ENCODE measurements around the gene YLPM1.

YLPM1 gene

DNA sequence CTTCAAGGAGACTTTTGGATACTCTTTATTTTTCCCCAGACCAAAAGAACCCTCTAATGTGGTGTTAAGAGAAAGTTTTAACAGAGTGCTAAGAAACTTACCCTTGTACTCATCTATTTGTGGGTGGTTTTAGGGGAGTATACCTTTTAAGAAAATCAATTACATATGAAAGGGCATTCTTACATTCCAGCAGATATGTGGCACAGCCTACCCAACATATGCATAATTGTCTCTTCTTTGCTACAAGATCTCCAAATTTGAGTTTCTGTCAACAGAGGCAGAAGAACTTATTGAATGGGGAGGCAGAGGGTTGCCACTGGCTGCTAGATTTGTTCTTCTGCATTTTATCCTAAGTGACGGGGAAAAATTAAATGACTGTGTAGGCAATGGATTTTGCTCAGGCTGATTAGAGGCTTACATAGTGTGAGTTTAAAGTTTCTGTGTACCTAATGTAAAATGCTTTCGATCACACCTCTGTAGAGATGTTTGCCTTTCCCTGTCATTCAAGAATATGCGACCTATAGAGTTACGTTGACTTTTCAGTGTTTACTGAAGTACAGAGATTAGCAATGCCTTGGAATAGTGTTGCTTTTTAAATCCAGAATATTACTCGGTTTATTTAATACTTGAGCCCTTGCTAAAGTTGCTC, 58.3 kb downstream of the YLPM1 start:
- no peak overlapping the region for H3K27ac ChIP-seq (ENCODE audit: low read depth, low read length)
- H3K27me3 ChIP-seq (ENCODE audit: control insufficient read depth, insufficient read depth, low read length) = no peaks in the 10 kb centered on the region
- H3K9me3 ChIP-seq (ENCODE audit: control insufficient read depth, insufficient read depth, low read length) = no peaks in the 10 kb centered on the region
- H3K4me3 ChIP-seq (ENCODE audit: low read depth, low read length) = no peak overlapping the region
- peaks cover 82% of the 10 kb centered on the region for H3K36me3 ChIP-seq (ENCODE audit: control insufficient read depth, insufficient read depth, low read length)
- no peak overlapping the region for H3K9ac ChIP-seq (ENCODE audit: low read depth, low read length)
- H3K4me1 ChIP-seq (ENCODE audit: control insufficient read depth, insufficient read depth, low read length) = peaks cover 3% of the 10 kb centered on the region

- Histone ChIP-seq H3K36me3 (ENCODE audit: control insufficient read depth, insufficient read depth, low read length) (peaks cover 75% of the 10 kb centered on the region), H3K9ac (ENCODE audit: low read depth, low read length) (no peak overlapping the region)
These were observed 61.9 kb downstream of the YLPM1 start for GRCh38 chr14:74824997-74825396.

GRCh38 chr14:74826574-74826973, 63.5 kb downstream of the YLPM1 start:
- H3K4me3 ChIP-seq (ENCODE audit: low read depth, low read length) = no peak overlapping the region
- no peaks in the 10 kb centered on the region for H3K27me3 ChIP-seq (ENCODE audit: control insufficient read depth, insufficient read depth, low read length)
- no peak overlapping the region for H3K9ac ChIP-seq (ENCODE audit: low read depth, low read length)
- peaks cover 7% of the 10 kb centered on the region for H3K4me1 ChIP-seq (ENCODE audit: control insufficient read depth, insufficient read depth, low read length)
- H3K36me3 ChIP-seq (ENCODE audit: control insufficient read depth, insufficient read depth, low read length) = peaks cover 75% of the 10 kb centered on the region
- H3K9me3 ChIP-seq (ENCODE audit: control insufficient read depth, insufficient read depth, low read length) = no peaks in the 10 kb centered on the region
- H3K27ac ChIP-seq (ENCODE audit: low read depth, low read length) = no peak overlapping the region

More at GRCh38 chr14:74824997-74825396, 61.9 kb downstream of the YLPM1 start:
- H3K27ac ChIP-seq (ENCODE audit: low read depth, low read length) = no peak overlapping the region
- H3K9me3 ChIP-seq (ENCODE audit: control insufficient read depth, insufficient read depth, low read length) = no peaks in the 10 kb centered on the region
- no peaks in the 10 kb centered on the region for H3K27me3 ChIP-seq (ENCODE audit: control insufficient read depth, insufficient read depth, low read length)
- H3K4me3 ChIP-seq (ENCODE audit: low read depth, low read length) = no peak overlapping the region
- peaks cover 7% of the 10 kb centered on the region for H3K4me1 ChIP-seq (ENCODE audit: control insufficient read depth, insufficient read depth, low read length)

GRCh38 chr14:74829251-74829650, 66.1 kb downstream of the YLPM1 start:
- Histone ChIP-seq H3K4me3 (ENCODE audit: low read depth, low read length) (no peak overlapping the region), H3K9me3 (ENCODE audit: control insufficient read depth, insufficient read depth, low read length) (no peaks in the 10 kb centered on the region), H3K27ac (ENCODE audit: low read depth, low read length) (no peak overlapping the region), H3K27me3 (ENCODE audit: control insufficient read depth, insufficient read depth, low read length) (no peaks in the 10 kb centered on the region), H3K9ac (ENCODE audit: low read depth, low read length) (no peak overlapping the region), H3K4me1 (ENCODE audit: control insufficient read depth, insufficient read depth, low read length) (peaks cover 7% of the 10 kb centered on the region), H3K36me3 (ENCODE audit: control insufficient read depth, insufficient read depth, low read length) (peaks cover 61% of the 10 kb centered on the region)

- no peaks in the 10 kb centered on the region for H3K4me1 ChIP-seq (ENCODE audit: control insufficient read depth, insufficient read depth, low read length)
- peaks cover 68% of the 10 kb centered on the region for H3K36me3 ChIP-seq (ENCODE audit: control insufficient read depth, insufficient read depth, low read length)
These were observed 69.7 kb downstream of the YLPM1 start for GRCh38 chr14:74832849-74833248.

DNA sequence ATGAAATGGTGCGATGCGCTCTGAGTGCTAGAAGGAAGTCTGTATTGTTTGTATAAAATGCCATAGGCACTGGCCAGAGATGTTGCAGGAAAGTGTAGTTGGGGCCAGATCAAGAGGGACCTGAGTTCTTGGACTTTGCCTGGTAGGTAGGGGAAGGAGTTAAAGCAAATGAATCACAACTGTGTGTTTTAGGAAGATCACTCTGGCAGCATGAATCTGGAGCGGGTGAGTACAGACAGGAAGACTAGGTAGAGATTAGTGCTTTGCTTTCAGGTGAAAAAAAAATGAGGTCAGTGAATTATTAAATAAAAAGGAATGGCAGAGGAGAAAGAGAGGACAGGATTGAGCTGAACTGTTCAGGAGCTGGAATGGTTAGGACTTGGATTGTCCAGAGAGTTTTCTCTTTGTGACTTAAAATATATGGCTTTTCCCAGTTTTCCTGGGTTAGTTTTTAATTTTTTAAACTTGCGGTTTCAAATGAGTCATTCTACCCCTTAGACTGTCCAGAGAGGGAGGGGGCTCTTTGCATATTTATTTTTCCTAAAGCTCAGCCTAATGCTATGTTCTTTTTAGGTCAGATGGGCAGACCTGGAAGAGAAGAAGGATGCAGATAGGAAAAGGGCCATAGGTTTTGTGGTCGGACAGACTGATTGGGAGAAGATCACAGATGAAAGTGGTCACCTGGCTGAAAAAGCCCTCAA, 71.7 kb downstream of the YLPM1 start:
- peaks cover 48% of the 10 kb centered on the region for H3K36me3 ChIP-seq (ENCODE audit: control insufficient read depth, insufficient read depth, low read length)
- H3K9me3 ChIP-seq (ENCODE audit: control insufficient read depth, insufficient read depth, low read length) = no peaks in the 10 kb centered on the region
- H3K27me3 ChIP-seq (ENCODE audit: control insufficient read depth, insufficient read depth, low read length) = no peaks in the 10 kb centered on the region
- no peak overlapping the region for H3K9ac ChIP-seq (ENCODE audit: low read depth, low read length)
- H3K27ac ChIP-seq (ENCODE audit: low read depth, low read length) = no peak overlapping the region
- no peak overlapping the region for H3K4me3 ChIP-seq (ENCODE audit: low read depth, low read length)
- no peaks in the 10 kb centered on the region for H3K4me1 ChIP-seq (ENCODE audit: control insufficient read depth, insufficient read depth, low read length)

More at GRCh38 chr14:74832849-74833248, 69.7 kb downstream of the YLPM1 start:
- Histone ChIP-seq H3K9ac (ENCODE audit: low read depth, low read length) (no peak overlapping the region), H3K27ac (ENCODE audit: low read depth, low read length) (no peak overlapping the region), H3K4me3 (ENCODE audit: low read depth, low read length) (no peak overlapping the region), H3K9me3 (ENCODE audit: control insufficient read depth, insufficient read depth, low read length) (no peaks in the 10 kb centered on the region), H3K27me3 (ENCODE audit: control insufficient read depth, insufficient read depth, low read length) (no peaks in the 10 kb centered on the region)

- Histone ChIP-seq H3K27me3 (ENCODE audit: control insufficient read depth, insufficient read depth, low read length) (no peaks in the 10 kb centered on the region), H3K4me1 (ENCODE audit: control insufficient read depth, insufficient read depth, low read length) (no peaks in the 10 kb centered on the region), H3K9me3 (ENCODE audit: control insufficient read depth, insufficient read depth, low read length) (no peaks in the 10 kb centered on the region), H3K36me3 (ENCODE audit: control insufficient read depth, insufficient read depth, low read length) (peaks cover 44% of the 10 kb centered on the region), H3K9ac (ENCODE audit: low read depth, low read length) (no peak overlapping the region), H3K27ac (ENCODE audit: low read depth, low read length) (no peak overlapping the region), H3K4me3 (ENCODE audit: low read depth, low read length) (no peak overlapping the region)
These were observed 72.6 kb downstream of the YLPM1 start for GRCh38 chr14:74835645-74836250.

- H3K4me3 ChIP-seq (ENCODE audit: low read depth, low read length) = no peak overlapping the region
- no peak overlapping the region for H3K27ac ChIP-seq (ENCODE audit: low read depth, low read length)
- no peak overlapping the region for H3K9ac ChIP-seq (ENCODE audit: low read depth, low read length)
- no peaks in the 10 kb centered on the region for H3K9me3 ChIP-seq (ENCODE audit: control insufficient read depth, insufficient read depth, low read length)
- peaks cover 39% of the 10 kb centered on the region for H3K36me3 ChIP-seq (ENCODE audit: control insufficient read depth, insufficient read depth, low read length)
- H3K27me3 ChIP-seq (ENCODE audit: control insufficient read depth, insufficient read depth, low read length) = no peaks in the 10 kb centered on the region
- no peaks in the 10 kb centered on the region for H3K4me1 ChIP-seq (ENCODE audit: control insufficient read depth, insufficient read depth, low read length)
These were observed 73.3 kb downstream of the YLPM1 start for GRCh38 chr14:74836251-74836960.

DNA sequence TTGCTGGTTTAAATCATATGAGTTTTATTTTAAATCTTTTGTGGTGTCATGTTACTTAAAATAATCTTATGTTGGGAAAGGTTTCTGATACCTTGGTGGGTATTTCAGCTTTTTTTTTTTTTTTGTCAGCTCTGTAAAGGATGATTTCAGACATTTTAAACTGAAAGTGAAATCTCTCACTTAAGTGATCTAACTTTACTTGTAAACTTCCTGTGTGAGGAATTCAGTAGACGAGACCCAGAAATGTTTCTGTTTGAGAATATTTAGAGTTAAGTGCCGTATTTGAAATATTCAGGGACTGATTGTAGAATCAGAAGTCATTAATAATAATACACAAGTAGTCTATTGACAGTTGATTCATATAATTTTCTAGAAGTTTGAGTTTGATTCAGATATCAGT, 75.0 kb downstream of the YLPM1 start:
- Histone ChIP-seq H3K36me3 (ENCODE audit: control insufficient read depth, insufficient read depth, low read length) (peaks cover 31% of the 10 kb centered on the region), H3K4me1 (ENCODE audit: control insufficient read depth, insufficient read depth, low read length) (no peaks in the 10 kb centered on the region), H3K9me3 (ENCODE audit: control insufficient read depth, insufficient read depth, low read length) (no peaks in the 10 kb centered on the region), H3K27me3 (ENCODE audit: control insufficient read depth, insufficient read depth, low read length) (no peaks in the 10 kb centered on the region), H3K4me3 (ENCODE audit: low read depth, low read length) (no peak overlapping the region), H3K27ac (ENCODE audit: low read depth, low read length) (no peak overlapping the region), H3K9ac (ENCODE audit: low read depth, low read length) (no peak overlapping the region)

DNA sequence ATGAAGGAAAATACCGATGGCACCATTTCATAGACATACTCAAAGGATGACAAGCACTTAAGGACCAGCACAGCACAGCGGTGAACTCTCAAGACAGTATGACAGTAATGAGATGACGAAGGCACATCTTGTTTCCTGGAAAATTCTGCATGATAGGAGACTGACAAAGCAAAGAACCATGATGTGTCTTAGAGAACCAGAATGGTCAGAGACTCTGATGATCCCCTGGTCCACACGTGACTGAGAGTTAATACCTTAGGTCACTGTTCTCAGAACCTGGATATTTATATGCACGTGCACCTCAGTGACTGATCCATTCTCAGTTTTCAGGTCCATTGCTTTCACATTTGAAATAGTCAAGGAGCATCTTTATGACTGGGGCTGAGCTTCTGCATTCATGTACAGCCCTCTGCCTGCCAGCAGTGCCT, 77.5 kb downstream of the YLPM1 start:
- H3K4me1 ChIP-seq (ENCODE audit: control insufficient read depth, insufficient read depth, low read length) = no peaks in the 10 kb centered on the region
- no peaks in the 10 kb centered on the region for H3K9me3 ChIP-seq (ENCODE audit: control insufficient read depth, insufficient read depth, low read length)
- no peaks in the 10 kb centered on the region for H3K27me3 ChIP-seq (ENCODE audit: control insufficient read depth, insufficient read depth, low read length)
- no peak overlapping the region for H3K4me3 ChIP-seq (ENCODE audit: low read depth, low read length)
- H3K9ac ChIP-seq (ENCODE audit: low read depth, low read length) = no peak overlapping the region
- no peak overlapping the region for H3K27ac ChIP-seq (ENCODE audit: low read depth, low read length)
- H3K36me3 ChIP-seq (ENCODE audit: control insufficient read depth, insufficient read depth, low read length) = peaks cover 23% of the 10 kb centered on the region

All from HUES48 (cell line).